Endothelial cell (in vitro differentiated cells): Measurements from ENCODE around the gene CABP7. TPM values are rescaled to one million over a fixed set of nuclear protein-coding genes. Genes with fewer than 3 reads are reported as not detected.

Source experiments
- DNase-seq: peaks from one replicate; pipeline ENCODE4 v3.0.0; 2021; ENCODE audit warnings: low spot score
- H3K27ac Mint-ChIP-seq: one replicate; pipeline ENCODE4 v1.8.0; 2021; ENCODE audit warnings: mixed read lengths, inconsistent platforms; ENCODE audit not compliant: unreplicated experiment
- H3K27me3 Mint-ChIP-seq: one replicate; pipeline ENCODE4 v1.8.0; 2021; ENCODE audit warnings: mild to moderate bottlenecking, moderate library complexity, mixed read lengths, inconsistent platforms; ENCODE audit not compliant: unreplicated experiment
- H3K36me3 Mint-ChIP-seq: one replicate; pipeline ENCODE4 v1.8.0; 2021; ENCODE audit warnings: mild to moderate bottlenecking, low read depth, mixed read lengths, inconsistent platforms; ENCODE audit not compliant: unreplicated experiment
- H3K4me1 Mint-ChIP-seq: one replicate; pipeline ENCODE4 v1.8.0; 2021; ENCODE audit warnings: mild to moderate bottlenecking, mixed read lengths, inconsistent platforms; ENCODE audit not compliant: unreplicated experiment
- H3K4me3 Mint-ChIP-seq: one replicate; pipeline ENCODE4 v1.8.0; 2021; ENCODE audit warnings: mild to moderate bottlenecking, mixed read lengths, inconsistent platforms; ENCODE audit not compliant: unreplicated experiment
- H3K9me3 Mint-ChIP-seq: one replicate; pipeline ENCODE4 v1.8.0; 2021; ENCODE audit warnings: mixed read lengths, inconsistent platforms; ENCODE audit not compliant: unreplicated experiment
- total RNA-seq: library from RNA; stranded (reverse); fragmentation: NEBNext Ultra II Directional; extraction: Animal tissue kit (Norgen Biotek cat#: 25700); gene quantifications from one replicate; pipeline ENCODE4 v1.2.1, GENCODE V29; 2021; ENCODE audit not compliant: unreplicated experiment
- TF ChIP-seq, protein P1 (sequence below): fragments of 200-600 bp; sonication (generic); IDR thresholded peaks from one replicate; pipeline ENCODE4 v1.5.0; 2021; ENCODE audit warnings: antibody characterized with exemption; ENCODE audit not compliant: unreplicated experiment

CABP7 gene
- total RNA-seq, 1 donor from 2014 or later, result not detected

DNA sequence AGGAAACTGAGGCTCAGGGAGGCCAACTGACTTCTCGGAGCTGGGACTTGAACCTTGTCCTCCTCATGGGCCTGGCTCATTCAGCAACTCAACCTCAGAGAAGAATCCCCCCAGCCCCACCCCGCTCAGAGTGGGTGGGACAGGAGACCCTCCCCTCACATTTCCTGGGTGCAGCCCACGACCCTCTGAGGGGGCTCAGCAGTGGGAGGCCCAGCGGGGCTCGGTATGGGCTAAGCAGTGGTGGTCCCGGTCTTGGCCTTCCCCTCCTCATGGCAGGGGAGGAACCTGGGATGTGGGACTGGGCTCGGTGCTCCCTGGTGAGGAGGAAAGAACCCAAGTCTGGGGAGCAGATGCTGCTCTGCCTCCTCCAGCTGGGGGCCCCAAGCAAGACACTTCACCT lies 14.2 kb upstream of the CABP7 start:
- no peak overlapping the region for H3K27ac Mint-ChIP-seq
- no peak for DNase-seq
- H3K4me1 Mint-ChIP-seq, result peaks cover 2% of the 10 kb centered on the region
- no peaks in the 10 kb centered on the region for H3K9me3 Mint-ChIP-seq
- H3K36me3 Mint-ChIP-seq, result no peaks in the 10 kb centered on the region
- no peak overlapping the region for H3K4me3 Mint-ChIP-seq
- peaks cover 7% of the 10 kb centered on the region for H3K27me3 Mint-ChIP-seq
- TF ChIP-seq, protein P1, sequence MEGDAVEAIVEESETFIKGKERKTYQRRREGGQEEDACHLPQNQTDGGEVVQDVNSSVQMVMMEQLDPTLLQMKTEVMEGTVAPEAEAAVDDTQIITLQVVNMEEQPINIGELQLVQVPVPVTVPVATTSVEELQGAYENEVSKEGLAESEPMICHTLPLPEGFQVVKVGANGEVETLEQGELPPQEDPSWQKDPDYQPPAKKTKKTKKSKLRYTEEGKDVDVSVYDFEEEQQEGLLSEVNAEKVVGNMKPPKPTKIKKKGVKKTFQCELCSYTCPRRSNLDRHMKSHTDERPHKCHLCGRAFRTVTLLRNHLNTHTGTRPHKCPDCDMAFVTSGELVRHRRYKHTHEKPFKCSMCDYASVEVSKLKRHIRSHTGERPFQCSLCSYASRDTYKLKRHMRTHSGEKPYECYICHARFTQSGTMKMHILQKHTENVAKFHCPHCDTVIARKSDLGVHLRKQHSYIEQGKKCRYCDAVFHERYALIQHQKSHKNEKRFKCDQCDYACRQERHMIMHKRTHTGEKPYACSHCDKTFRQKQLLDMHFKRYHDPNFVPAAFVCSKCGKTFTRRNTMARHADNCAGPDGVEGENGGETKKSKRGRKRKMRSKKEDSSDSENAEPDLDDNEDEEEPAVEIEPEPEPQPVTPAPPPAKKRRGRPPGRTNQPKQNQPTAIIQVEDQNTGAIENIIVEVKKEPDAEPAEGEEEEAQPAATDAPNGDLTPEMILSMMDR, result no peak

DNA sequence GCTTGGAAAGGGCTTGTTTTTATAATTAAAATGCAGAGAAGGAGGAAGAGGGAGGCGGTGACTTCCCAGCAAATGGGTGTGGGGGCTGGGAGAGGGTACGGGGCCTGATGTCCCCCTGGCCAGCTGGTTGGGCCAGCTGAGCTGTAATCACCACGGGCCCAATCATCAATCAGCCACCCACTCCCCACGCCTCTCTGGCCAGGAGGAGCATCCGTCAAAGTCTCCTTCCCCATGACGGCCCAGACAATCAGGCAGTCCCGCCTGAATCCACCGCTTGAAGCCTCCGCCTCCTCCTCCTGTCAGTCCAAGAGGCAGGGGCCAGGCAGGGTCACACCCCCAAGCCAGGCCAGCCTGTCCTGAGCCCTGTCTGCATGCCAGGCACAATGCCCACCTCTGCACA lies 13.3 kb upstream of the CABP7 start:
- no peak overlapping the region for H3K27ac Mint-ChIP-seq

DNA sequence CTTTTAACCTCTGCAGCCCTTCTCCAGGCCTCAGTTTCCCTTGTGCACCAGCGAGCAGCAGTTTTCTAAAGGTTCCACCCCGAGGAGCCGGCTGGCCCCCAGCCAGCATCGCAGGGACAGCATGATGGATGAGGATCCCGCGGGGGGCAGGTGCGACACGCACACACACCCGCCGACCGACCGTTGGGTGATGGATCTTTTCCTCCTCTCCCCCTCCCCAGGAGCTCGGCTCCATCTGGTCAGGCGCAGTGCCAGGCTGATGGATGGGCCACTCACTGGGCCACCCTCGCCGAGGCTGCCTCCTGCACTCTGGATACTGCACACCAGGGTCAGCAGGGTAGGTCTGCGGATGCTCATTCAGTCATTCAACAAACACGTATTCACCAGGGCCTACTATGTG lies 12.8 kb upstream of the CABP7 start:
- peaks cover 6% of the 10 kb centered on the region for H3K27me3 Mint-ChIP-seq

More for the DNA sequence above, 13.3 kb upstream of the CABP7 start:
- TF ChIP-seq, protein P1, result no peak
- Mint-ChIP-seq H3K27me3 (peaks cover 7% of the 10 kb centered on the region), H3K4me3 (no peak overlapping the region), H3K9me3 (no peaks in the 10 kb centered on the region), H3K36me3 (no peaks in the 10 kb centered on the region), H3K4me1 (peaks cover 2% of the 10 kb centered on the region)
- no peak for DNase-seq

DNA sequence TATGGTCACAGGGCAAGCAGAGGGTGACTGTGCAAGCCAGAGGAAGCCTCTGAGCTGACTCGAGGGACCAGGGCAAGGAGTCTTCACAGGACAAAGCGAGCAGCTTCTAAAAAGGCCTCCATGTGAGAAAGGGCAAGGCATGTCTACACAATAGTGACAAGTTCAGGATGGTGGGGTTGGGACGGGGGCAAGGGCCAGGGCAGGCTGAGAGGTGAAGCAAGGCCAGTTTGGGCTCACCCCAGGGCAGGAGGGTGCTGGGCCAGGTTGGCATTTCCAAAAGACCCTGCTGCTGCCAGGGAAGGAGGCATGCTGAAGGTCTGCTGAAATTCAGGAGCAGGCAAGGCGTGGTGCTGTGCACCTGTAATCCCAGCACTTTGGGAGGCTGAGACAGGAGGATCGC lies 12.3 kb upstream of the CABP7 start:
- no peak overlapping the region for H3K4me3 Mint-ChIP-seq
- peaks cover 2% of the 10 kb centered on the region for H3K4me1 Mint-ChIP-seq
- TF ChIP-seq, protein P1, result no peak
- no peak for DNase-seq
- H3K27ac Mint-ChIP-seq, result peak overlapping the region; percentile 63
- H3K9me3 Mint-ChIP-seq, result no peaks in the 10 kb centered on the region
- no peaks in the 10 kb centered on the region for H3K36me3 Mint-ChIP-seq
- peaks cover 4% of the 10 kb centered on the region for H3K27me3 Mint-ChIP-seq

More for the DNA sequence above, 12.8 kb upstream of the CABP7 start:
- Mint-ChIP-seq H3K36me3 (no peaks in the 10 kb centered on the region), H3K4me1 (peaks cover 2% of the 10 kb centered on the region), H3K9me3 (no peaks in the 10 kb centered on the region), H3K4me3 (no peak overlapping the region), H3K27ac (peak overlapping the region; percentile 63)
- TF ChIP-seq, protein P1, result no peak
- no peak for DNase-seq

DNA sequence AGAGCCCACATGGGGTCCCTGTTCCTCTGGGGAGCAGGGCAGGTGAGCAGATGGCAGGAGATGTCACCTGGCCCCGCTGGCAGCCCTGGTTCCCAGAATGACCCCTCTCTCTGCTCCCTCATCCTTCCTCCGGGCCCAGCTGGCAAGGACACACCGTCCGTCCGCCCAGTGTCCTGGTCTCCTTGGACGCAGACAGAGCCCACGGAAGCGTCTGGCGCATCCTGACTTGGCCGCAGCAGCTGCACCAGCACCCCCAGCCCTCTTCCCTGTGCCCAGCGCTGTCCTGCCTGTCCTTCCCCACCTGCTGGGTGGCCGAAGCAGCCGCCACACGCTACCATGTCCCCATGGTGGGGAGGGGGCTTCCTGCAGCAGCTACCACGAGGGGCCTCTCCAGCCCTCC lies 9.6 kb upstream of the CABP7 start:
- no peaks in the 10 kb centered on the region for H3K4me1 Mint-ChIP-seq
- no peak overlapping the region for H3K4me3 Mint-ChIP-seq
- no peak for DNase-seq
- no peaks in the 10 kb centered on the region for H3K9me3 Mint-ChIP-seq
- H3K27me3 Mint-ChIP-seq, result peaks cover 2% of the 10 kb centered on the region
- H3K27ac Mint-ChIP-seq, result no peak overlapping the region
- no peaks in the 10 kb centered on the region for H3K36me3 Mint-ChIP-seq
- TF ChIP-seq, protein P1, result no peak
